ENCODE measurements around the gene LDB3.

GRCh38 chr10:86725980-86726676 is 57.8 kb downstream of the LDB3 start:
- TF ChIP-seq, protein P1, sequence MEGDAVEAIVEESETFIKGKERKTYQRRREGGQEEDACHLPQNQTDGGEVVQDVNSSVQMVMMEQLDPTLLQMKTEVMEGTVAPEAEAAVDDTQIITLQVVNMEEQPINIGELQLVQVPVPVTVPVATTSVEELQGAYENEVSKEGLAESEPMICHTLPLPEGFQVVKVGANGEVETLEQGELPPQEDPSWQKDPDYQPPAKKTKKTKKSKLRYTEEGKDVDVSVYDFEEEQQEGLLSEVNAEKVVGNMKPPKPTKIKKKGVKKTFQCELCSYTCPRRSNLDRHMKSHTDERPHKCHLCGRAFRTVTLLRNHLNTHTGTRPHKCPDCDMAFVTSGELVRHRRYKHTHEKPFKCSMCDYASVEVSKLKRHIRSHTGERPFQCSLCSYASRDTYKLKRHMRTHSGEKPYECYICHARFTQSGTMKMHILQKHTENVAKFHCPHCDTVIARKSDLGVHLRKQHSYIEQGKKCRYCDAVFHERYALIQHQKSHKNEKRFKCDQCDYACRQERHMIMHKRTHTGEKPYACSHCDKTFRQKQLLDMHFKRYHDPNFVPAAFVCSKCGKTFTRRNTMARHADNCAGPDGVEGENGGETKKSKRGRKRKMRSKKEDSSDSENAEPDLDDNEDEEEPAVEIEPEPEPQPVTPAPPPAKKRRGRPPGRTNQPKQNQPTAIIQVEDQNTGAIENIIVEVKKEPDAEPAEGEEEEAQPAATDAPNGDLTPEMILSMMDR (IDR thresholded peaks at IDR 0.05; ENCODE audit: low read length): no peak
- TF ChIP-seq EZH2 (optimal IDR thresholded peaks at IDR 0.05; ENCODE audit: low read depth, low read length): no peak
- no peak for TF ChIP-seq EZH2phosphoT487 (IDR thresholded peaks at IDR 0.05; ENCODE audit: low read length)
